ENCODE measurements around the gene HSPB8. TPM values are rescaled to one million over a fixed set of nuclear protein-coding genes. Genes with fewer than 3 reads are reported as not detected.

HSPB8 gene
- total and polyA plus RNA-seq, 2 of the 4 experiments (the other 2 are of a cell fraction), result 12.9 to 25.8 TPM

DNA sequence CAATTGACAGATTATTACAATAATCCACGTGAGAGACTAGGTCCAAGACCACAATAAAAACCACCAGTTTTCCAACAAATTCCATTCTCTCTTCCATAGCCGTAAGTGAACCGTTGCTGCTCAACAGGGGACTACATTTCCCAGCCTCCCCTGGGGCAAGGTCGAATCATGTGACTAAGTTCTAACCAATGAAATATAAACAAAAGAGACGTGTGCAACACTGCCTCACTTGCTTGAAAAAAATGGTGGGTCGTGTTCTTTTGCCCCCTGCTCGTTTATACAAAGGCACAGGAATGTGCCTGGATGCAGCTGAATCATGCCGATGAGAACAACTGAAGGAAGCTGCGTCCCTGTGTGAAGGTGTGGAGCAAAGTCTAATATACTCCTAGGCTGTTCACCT lies 51.1 kb downstream of the HSPB8 start:
- H3K79me1 ChIP-seq (ENCODE audit: low read depth in 1 of 2, low read length in 2 of 2), result no peaks in the 10 kb centered on the region
- DNase-seq (peak; percentile 42), ATAC-seq (ENCODE audit: low read depth) (peak; percentile 79)
- H2AK9ac ChIP-seq (replicated peaks; ENCODE audit: low read depth, low read length, poor library complexity), result no peak overlapping the region
- H2BK120ac ChIP-seq (ENCODE audit: low read depth, low read length), result no peak overlapping the region
- no peak overlapping the region for H3K14ac ChIP-seq (replicated peaks; ENCODE audit: low read depth, low read length)
- ChIA-PET POLR2A (ENCODE audit: unreplicated experiment) (no interaction called here), CTCF (no interaction called here)
- no peak overlapping the region for H2BK5ac ChIP-seq (ENCODE audit: low read depth, low read length, poor library complexity, severe bottlenecking)
- peak overlapping the region; percentile 3 for H2AFZ ChIP-seq (replicated peaks; ENCODE audit: low read length, poor library complexity)
- 0 out of 2 replicates have a peak, but pooled peaks cover 2% of the 10 kb centered on the region for H3K9me3 ChIP-seq (ENCODE audit: control insufficient read depth, insufficient read depth, low read length)
- 10% methylated on average over 4 of the region's 9 CpGs; no CpG with 5 or more reads in 1 of the 2 experiments for WGBS, 2 experiments (ENCODE audit: extremely low coverage in 2 of 2, insufficient read length in 1 of 2)
- no peak overlapping the region for H3K56ac ChIP-seq (ENCODE audit: extremely low read depth, insufficient read depth, low read length)
- H2BK20ac ChIP-seq (ENCODE audit: low read depth, low read length), result no peak overlapping the region
- H3K23ac ChIP-seq (ENCODE audit: low read depth, low read length), result no peak overlapping the region
- no peak overlapping the region for H4K91ac ChIP-seq (ENCODE audit: insufficient read depth, low read depth, low read length)
- H4K20me1 ChIP-seq (ENCODE audit: insufficient read depth, low read length), result no peaks in the 10 kb centered on the region
- H3K27me3 ChIP-seq (ENCODE audit: control insufficient read depth, insufficient read depth, low read length), result no peaks in the 10 kb centered on the region
- H3K36me3 ChIP-seq (ENCODE audit: control insufficient read depth, insufficient read depth, low read length), result no peaks in the 10 kb centered on the region
- no peak overlapping the region for H3K27ac ChIP-seq (ENCODE audit: insufficient read depth, low read length)
- dilution Hi-C loops (cut with HindIII; ENCODE audit: low sequenced_read_pairs, unreplicated experiment), result no loop called here
- no TSS peak for BruUV-seq (replicated peaks)
- H3K4ac ChIP-seq (ENCODE audit: low read depth, low read length), result no peak overlapping the region
- peak overlapping the region; percentile 17; the same call in 1 of the 2 replicates for H3K4me3 ChIP-seq (ENCODE audit: insufficient read depth, low read depth, low read length)
- H4K5ac ChIP-seq (ENCODE audit: low read depth, low read length), result no peak overlapping the region; the same call in 1 of the 2 replicates
- no peaks in the 10 kb centered on the region for H3K4me1 ChIP-seq (ENCODE audit: control insufficient read depth, insufficient read depth, low read length)
- H3K9me1 ChIP-seq (ENCODE audit: insufficient read depth, low read length), result no peaks in the 10 kb centered on the region
- in situ Hi-C loops (cut with MboI; ENCODE audit: low sequenced_read_pairs), result no loop called here
- H2AK5ac ChIP-seq (ENCODE audit: low read depth, low read length), result no peak overlapping the region
- no peak overlapping the region for H3K9ac ChIP-seq (ENCODE audit: low read depth, low read length)
- no peak overlapping the region for H3K18ac ChIP-seq (ENCODE audit: low read depth, low read length)
- H3K4me2 ChIP-seq (ENCODE audit: low read depth, low read length), result peak overlapping the region; percentile 84
- H4K8ac ChIP-seq (ENCODE audit: low read depth in 2 of 2, low read length in 2 of 2), result no peak overlapping the region; a peak in 1 of 4 replicates
- TF ChIP-seq CHD1 (IDR thresholded peaks at IDR 0.05; ENCODE audit: low read depth, low read length), result no peak
- no peak for TF ChIP-seq MAFK (IDR thresholded peaks at IDR 0.05; ENCODE audit: low read depth, low read length)
- TF ChIP-seq, protein P1, sequence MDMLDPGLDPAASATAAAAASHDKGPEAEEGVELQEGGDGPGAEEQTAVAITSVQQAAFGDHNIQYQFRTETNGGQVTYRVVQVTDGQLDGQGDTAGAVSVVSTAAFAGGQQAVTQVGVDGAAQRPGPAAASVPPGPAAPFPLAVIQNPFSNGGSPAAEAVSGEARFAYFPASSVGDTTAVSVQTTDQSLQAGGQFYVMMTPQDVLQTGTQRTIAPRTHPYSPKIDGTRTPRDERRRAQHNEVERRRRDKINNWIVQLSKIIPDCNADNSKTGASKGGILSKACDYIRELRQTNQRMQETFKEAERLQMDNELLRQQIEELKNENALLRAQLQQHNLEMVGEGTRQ (IDR thresholded peaks at IDR 0.05; ENCODE audit: low read depth, low read length), result peak; percentile 77
- TF ChIP-seq FOS (IDR thresholded peaks at IDR 0.05; ENCODE audit: low read depth, low read length), result no peak
- TF ChIP-seq, protein P2, sequence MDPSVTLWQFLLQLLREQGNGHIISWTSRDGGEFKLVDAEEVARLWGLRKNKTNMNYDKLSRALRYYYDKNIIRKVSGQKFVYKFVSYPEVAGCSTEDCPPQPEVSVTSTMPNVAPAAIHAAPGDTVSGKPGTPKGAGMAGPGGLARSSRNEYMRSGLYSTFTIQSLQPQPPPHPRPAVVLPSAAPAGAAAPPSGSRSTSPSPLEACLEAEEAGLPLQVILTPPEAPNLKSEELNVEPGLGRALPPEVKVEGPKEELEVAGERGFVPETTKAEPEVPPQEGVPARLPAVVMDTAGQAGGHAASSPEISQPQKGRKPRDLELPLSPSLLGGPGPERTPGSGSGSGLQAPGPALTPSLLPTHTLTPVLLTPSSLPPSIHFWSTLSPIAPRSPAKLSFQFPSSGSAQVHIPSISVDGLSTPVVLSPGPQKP (IDR thresholded peaks at IDR 0.05; ENCODE audit: borderline replicate concordance, low read depth, low read length), result no peak
- no peak for TF ChIP-seq NFE2L2 (IDR thresholded peaks at IDR 0.05; ENCODE audit: low read depth, low read length)
- no peak for TF ChIP-seq MAZ (IDR thresholded peaks at IDR 0.05; ENCODE audit: borderline replicate concordance, low read depth, low read length)
- intact Hi-C loops (cut with micrococcal nuclease), result no loop called here
- no peak overlapping the region for H2BK15ac ChIP-seq (ENCODE audit: low read depth, low read length)

Data from IMR-90 (cell line).